ENCODE measurements around the gene KRTAP10-8.
"Not testable (repeated sequence)": the region's sequence is repeated elsewhere in the genome, so short reads cannot be mapped to it uniquely, and the experiment has no call there.

Gene KRTAP10-8

GRCh38 chr21:44579056-44579832 is 32.6 kb upstream of the KRTAP10-8 start:
- no peak for DNase-seq

- no peak for DNase-seq
Observed at GRCh38 chr21:44579833-44580144, 32.1 kb upstream of the KRTAP10-8 start.

DNA sequence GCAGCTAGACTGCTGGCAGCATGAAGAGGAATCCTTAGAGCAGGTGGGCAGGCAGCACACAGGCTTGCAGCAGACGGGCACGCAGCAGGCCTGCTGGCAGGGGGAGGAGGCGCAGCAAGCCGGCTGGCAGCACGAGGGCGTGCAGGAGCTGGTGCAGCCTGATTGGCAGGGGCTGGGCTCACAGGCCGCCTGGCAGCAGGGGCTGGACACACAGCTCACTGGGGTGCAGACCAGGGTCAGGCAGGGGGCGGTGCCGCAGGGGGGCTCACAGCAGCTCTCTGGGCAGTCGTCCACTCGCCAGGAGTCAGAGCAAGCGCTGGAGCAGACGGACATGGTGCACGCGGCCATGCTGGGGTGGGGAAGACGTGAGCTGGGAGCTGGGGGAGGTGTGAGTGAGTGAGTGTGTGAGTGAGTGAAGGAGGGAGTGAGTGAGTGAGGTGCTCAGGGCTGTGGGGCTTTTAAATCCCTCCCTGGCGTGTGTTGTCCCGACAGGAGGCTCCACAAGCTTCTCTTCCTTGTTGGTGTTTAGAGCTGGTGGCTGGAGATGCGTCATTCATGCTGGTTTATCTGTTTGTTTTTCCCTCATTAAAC is 31.6 kb upstream of the KRTAP10-8 start, which contains the start of gene KRTAP10-5:
Gene KRTAP10-5, minus strand, starts transcription at position 374 of the 591 bp plus-strand sequence. Its CDS starts 26 bp downstream, at position 348.
- not testable (repeated sequence) for DNase-seq

- DNase-seq, result no peak
Observed at GRCh38 chr21:44581158-44581557, 30.7 kb upstream of the KRTAP10-8 start.

- DNase-seq, result peak; percentile 14
Observed at GRCh38 chr21:44582055-44582454, 29.8 kb upstream of the KRTAP10-8 start.

DNA sequence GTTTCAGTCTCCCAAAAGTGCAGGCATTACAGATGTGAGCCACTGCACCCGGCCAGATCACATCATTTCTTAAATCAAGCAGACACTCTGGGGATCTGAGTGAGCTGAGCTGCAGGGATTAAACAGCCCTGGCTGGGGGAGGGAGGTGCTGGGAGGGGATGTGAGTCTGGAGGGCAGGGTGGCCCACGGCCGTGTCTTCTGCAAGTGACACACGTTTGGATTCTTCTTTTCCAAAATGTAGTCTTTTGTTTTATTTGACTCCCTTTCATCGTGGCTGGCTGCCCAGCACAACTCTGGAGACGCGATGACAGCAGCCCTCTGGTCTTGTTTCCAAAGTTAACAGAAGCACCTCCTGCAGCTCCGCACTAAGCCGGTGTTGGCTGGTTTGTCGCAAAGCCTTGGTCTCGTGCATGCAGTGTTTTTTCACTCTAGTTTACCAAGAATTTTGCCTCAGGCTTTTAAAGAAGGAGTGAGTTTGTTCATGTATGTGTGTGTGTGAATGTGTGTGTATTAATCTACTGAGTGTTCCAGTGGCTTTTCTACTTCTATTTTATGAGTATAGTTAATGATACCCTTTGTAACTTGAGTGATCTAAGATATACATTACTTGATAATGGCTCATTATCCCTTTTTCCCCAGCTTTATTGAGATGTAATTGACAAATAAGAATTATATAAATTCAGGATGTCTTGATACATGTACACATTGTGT is 28.6 kb upstream of the KRTAP10-8 start:
- DNase-seq, result no peak

DNA sequence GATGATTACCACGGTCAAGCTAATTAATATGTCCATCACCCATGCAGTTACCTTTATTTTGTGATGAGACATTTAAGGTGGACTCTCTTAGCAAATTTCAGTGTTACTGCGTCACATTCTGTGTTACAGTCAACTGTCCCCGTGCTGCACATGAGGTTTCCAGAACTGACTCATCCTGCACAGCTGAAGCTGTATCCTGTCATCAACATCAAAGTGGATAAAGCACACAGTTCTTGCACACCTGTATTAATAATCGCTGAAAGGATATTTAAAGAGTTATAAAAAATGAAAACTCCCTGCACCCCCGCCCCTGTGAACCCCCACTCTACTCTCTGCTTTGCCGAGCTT is 28.1 kb upstream of the KRTAP10-8 start:
- DNase-seq, result no peak

DNA sequence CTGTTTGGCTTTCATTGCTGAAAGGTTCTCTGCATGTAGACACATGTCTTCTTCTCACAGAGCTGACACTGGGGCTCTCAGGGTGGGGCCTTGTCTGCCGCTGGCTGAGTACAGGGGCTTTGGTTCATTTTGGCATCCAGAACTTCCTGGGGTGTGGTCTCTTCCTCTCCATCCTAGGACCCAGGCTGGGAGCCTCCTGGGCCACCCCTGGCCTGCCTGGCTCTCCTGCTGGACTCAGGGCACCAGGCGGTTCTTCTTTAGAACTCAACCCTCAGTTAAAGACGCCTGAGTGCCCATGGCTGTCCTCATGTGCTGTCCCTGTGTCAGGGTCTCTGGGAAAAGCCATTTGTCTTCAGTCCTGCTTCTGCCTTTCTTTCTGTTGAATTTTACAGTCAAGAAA is 26.0 kb upstream of the KRTAP10-8 start:
- DNase-seq, result no peak

DNA sequence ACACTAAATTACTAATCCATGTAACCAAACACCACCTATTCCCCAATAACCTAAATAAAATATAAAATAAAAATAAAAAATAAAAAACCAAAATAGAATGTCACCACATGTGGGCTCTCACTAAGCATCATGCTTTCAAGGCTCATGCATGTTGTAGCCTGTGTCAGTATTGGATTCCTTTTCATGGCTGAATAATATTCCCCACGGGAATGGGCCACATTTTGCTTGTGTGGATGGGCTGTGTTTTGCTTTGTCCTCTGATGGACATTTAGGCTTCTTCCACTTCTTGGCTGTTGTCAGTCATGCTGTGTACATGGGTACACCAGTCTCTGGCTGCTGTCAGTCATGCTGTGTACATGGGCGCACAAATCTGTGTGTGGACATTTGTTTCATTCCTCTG is 22.8 kb upstream of the KRTAP10-8 start:
- no peak for DNase-seq

DNA sequence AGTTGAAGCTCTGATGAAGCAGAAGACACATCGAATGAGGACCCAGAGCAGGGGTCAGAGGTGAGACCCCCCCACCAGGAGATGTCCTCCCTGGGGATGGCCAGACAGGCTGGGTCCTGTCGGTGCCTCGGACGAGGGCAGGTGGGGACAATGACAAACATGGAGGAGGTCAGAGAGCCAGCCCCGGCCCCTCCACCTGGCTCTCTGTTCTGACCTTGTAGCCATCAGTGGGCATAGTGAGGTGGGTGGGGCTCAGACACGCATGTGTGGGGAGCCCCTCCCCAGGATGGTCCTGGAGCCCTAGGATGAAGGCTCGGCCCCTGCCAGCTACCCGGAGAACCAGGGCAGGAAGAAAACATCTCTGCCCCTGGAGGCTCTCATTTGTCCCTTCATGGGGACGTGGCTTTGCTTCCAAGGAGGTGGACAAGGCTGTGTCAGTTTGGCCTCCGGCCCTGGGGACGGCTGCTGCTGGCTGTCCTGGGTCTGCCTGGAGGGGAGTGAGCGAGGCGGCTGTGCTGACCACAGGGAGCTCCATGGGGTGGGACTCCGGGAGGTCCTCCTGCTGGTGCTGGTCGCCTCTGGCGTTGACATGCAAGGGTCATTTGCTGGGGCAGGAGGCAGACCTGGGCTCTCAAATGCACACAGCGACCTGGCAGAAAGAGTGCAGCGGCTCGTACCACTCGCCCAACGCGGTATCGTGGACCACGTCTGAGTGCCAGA is 22.1 kb upstream of the KRTAP10-8 start:
- DNase-seq, result no peak

DNA sequence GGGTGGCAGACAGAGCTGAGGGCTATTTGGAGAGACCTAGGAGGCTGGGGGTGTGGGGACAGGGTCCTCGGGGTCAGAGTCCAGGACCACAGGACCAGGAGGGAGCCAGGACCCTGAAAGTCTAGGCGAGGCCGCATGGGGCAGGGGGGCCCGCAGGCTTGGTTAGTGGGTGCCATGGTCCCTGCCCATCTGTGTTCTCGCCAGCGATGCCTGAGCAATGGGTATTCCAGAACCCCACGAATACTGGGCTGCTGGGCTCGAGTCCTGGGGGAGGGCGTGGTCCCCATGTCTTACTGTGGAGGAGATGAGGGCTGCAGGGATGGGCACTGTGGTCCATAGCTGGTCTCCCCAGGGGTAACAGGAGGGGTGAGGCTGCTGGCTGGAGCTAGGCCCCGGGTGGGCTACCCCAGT is 21.6 kb upstream of the KRTAP10-8 start:
- DNase-seq, result no peak

GRCh38 chr21:44590897-44591800 is 20.7 kb upstream of the KRTAP10-8 start:
- not testable (repeated sequence) for DNase-seq

- not testable (repeated sequence) for DNase-seq
Observed at GRCh38 chr21:44591801-44592130, 20.1 kb upstream of the KRTAP10-8 start.

GRCh38 chr21:44592446-44593311 is 19.2 kb upstream of the KRTAP10-8 start, which contains the start of gene KRTAP10-6:
KRTAP10-6 (minus strand) TSS chr21:44592505; CDS start chr21:44592484, 21 bp downstream.
- no peak for DNase-seq

DNA sequence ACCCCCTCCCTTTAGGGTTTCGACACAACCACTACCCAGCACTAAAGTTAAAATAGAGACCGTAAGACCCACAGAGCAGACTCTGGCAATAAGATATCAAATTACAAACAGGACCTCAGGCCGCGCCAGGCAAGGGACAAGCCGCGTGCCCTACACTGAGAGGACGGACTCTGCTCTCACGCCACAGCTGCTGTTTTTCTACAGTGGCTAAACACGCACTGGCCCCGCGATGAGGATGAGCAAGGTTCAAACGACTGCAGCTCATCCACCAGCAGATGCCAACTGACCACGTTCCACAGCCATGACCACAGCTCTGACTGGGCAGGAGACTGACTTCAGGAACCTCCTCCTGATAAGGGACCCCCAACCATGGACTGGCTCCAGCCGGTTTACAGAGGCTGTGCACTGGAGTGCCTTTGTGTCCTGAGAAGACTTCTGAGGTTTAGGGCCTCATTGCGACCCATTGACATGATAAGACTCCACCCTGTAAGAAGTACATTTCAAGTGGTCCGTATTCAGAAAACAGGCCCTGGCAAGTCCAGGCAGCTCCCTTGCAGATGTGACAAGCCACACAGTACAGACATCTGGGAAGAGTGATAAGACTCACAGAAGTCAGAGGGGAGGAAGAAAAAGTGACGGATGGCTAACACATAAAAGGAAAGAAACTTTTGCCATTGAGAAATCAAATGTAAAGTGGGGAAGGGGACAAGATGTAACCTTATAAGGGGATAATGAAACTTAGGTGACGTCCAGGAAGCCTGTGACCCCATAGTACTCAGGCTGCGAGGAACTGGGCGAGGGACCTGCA is 18.1 kb upstream of the KRTAP10-8 start:
- no peak for DNase-seq

GRCh38 chr21:44594406-44594916 is 17.4 kb upstream of the KRTAP10-8 start:
- no peak for DNase-seq

DNA sequence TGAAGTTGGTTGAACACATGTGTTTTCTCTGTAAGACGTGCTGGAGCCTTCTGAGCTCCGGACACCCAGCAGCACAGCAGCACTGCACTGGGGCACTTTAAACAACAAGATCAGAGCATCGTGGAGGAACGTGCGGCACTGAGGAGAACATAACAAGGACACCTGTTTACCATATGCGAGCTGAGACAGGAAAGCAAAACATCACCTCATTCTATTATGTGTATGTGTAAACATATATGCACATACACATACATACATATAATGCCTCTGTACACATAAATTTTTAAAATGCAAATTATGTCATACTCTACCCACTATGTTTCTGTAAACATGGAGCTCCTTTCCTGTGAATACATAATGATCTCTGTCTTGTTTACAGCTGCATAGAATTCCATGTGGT is 16.4 kb upstream of the KRTAP10-8 start:
- no peak for DNase-seq

GRCh38 chr21:44596068-44596725 is 15.7 kb upstream of the KRTAP10-8 start:
- no peak for DNase-seq

GRCh38 chr21:44598061-44598460 is 13.8 kb upstream of the KRTAP10-8 start:
- DNase-seq, result no peak
